Activated naive CD4-positive, alpha-beta T cell treated with anti-CD3 and anti-CD28 coated beads, Interleukin-2, amount 10 ng/mL, durations not matched to agents 5 hours and 36 hours (primary cell): ENCODE results near the gene GRHPR. TPM values are rescaled to one million over a fixed set of nuclear protein-coding genes. Genes with fewer than 3 reads are reported as not detected.

ENCODE experiments used
- total RNA-seq, 2 experiments: library from RNA; stranded (reverse); gene quantifications; one replicate each; pipeline ENCODE4 v1.2.3, GENCODE V29; 2021

The GRHPR gene
- total RNA-seq = 10 to 100 TPM; 59.8 to 63.9 TPM

DNA sequence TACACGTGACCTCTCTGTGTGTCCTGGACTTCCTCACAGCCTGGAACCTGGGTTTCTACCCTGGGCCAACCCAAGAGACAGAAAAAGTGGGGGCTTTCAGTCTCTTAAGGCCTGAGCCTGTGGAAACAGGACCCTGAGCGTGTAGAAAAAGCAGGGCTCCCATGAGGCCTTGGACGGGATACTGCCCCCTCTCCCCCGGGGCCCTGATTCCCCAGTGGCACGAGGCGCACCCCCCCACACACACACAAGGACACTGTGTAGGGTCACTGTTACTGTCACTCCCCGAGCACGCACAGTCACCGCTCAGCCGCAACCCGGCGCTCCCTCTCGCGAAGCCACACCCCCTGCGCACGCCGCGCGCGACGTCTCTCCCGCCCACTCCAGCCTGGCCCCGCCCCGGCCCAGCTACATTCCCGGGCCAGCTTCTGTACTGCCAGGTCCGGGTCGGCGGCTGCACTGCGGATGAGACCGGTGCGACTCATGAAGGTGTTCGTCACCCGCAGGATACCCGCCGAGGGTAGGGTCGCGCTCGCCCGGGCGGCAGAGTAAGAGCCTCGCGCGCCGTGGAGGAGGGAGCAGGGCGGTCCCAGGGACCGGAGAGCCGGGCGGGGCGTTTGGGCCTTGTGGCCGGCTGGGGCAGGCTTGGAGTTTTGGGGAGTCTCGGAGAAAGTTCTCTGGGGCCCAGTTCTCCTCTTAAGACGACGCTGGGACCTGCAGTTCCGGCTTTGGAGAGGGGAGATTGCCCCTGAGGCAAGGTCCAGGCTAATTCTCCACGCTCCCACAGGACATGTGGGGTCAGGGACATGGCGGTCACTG lies at the start of gene GRHPR:
Gene GRHPR (plus strand): TSS at position 408 of the 816 bp plus-strand sequence. CDS start 55 bp downstream, at position 463.

GRCh38 chr9:37465249-37466036 lies 42.9 kb downstream of the GRHPR start, which contains the start of gene ZBTB5:
TSS of gene ZBTB5 (minus strand) at chr9:37465450. CDS start at chr9:37442551, 22,899 bp downstream.

GRCh38 chr9:37485389-37486255 lies 63.1 kb downstream of the GRHPR start, which contains the start of gene POLR1E:
TSS of gene POLR1E (plus strand) at chr9:37485948. CDS start at chr9:37486048, 100 bp downstream.

Other genes starting within 250 kb of the GRHPR start
- gene ZBTB5, start 42.8 kb downstream of the GRHPR start, total RNA-seq = 10 to 100 TPM; 11.5 to 11.7 TPM
- gene POLR1E, start 63.3 kb downstream of the GRHPR start, total RNA-seq = 10 to 100 TPM; 29.0 to 29.2 TPM
- gene FBXO10, start 153.7 kb downstream of the GRHPR start, total RNA-seq = 1 to 10 TPM; 2.5 to 3.5 TPM
- 10 to 100 TPM; 71.6 to 75.6 TPM for gene TOMM5, start 169.9 kb downstream of the GRHPR start, total RNA-seq
- gene FRMPD1, start 228.3 kb downstream of the GRHPR start, total RNA-seq = not detected